Mesendoderm (in vitro differentiated cells): ENCODE results near the gene NECTIN4. TPM values are rescaled to one million over a fixed set of nuclear protein-coding genes. Genes with fewer than 3 reads are reported as not detected.

Source experiments
- DNase-seq: peaks from one replicate; pipeline ENCODE4 v3.0.0; 2013
- H2AK5ac ChIP-seq: 2 replicates; pipeline ENCODE4 v1.6.1; 2013; ENCODE audit warnings: low read length, inconsistent platforms
- H2BK120ac ChIP-seq: 2 replicates; pipeline ENCODE4 v1.6.1; 2013; ENCODE audit warnings: low read depth, mild to moderate bottlenecking, low read length, moderate library complexity, mixed read lengths
- H2BK15ac ChIP-seq: replicated peaks from 2 replicates; pipeline ENCODE4 v1.6.1; 2013; ENCODE audit warnings: low read depth, mild to moderate bottlenecking, moderate library complexity
- H2BK5ac ChIP-seq: 2 replicates; pipeline ENCODE4 v1.6.1; 2013; ENCODE audit warnings: low read length, inconsistent platforms
- H3K18ac ChIP-seq: 2 replicates; pipeline ENCODE4 v1.6.1; 2013; ENCODE audit warnings: mild to moderate bottlenecking, low read length, mixed read lengths
- H3K23ac ChIP-seq: one replicate; pipeline ENCODE4 v1.6.1; 2013; ENCODE audit warnings: low read length
- H3K27ac ChIP-seq: 2 replicates; pipeline ENCODE4 v1.5.1; 2013; ENCODE audit warnings: low read depth, mild to moderate bottlenecking, inconsistent platforms, low read length, moderate library complexity
- H3K27me3 ChIP-seq: 2 replicates; pipeline ENCODE4 v1.6.1; 2013; ENCODE audit warnings: low read length, control low read depth, mild to moderate bottlenecking, inconsistent platforms; ENCODE audit not compliant: insufficient read depth, poor library complexity
- H3K36me3 ChIP-seq: 2 replicates; pipeline ENCODE4 v1.6.1; 2013; ENCODE audit warnings: low read length, inconsistent platforms; ENCODE audit not compliant: control insufficient read depth, insufficient read depth
- H3K4ac ChIP-seq: one replicate; pipeline ENCODE4 v1.6.1; 2013; ENCODE audit warnings: low read depth, mild to moderate bottlenecking, low read length, moderate library complexity
- H3K4me1 ChIP-seq: 2 replicates; pipeline ENCODE4 v1.6.1; 2013; ENCODE audit warnings: low read depth, low read length, inconsistent platforms; ENCODE audit not compliant: control insufficient read depth
- H3K4me2 ChIP-seq: 2 replicates; pipeline ENCODE4 v1.6.1; 2013; ENCODE audit warnings: low read length
- H3K4me3 ChIP-seq: 2 replicates; pipeline ENCODE4 v1.5.1; 2013; ENCODE audit warnings: mild to moderate bottlenecking, low read length
- H3K56ac ChIP-seq: one replicate; pipeline ENCODE4 v1.6.1; 2013; ENCODE audit warnings: low read length
- H3K79me1 ChIP-seq: 2 replicates; pipeline ENCODE4 v1.6.1; 2013; ENCODE audit warnings: low read length, inconsistent platforms
- H3K79me2 ChIP-seq: 2 replicates; pipeline ENCODE4 v1.6.1; 2013; ENCODE audit warnings: mild to moderate bottlenecking, low read length; ENCODE audit not compliant: control insufficient read depth, insufficient read depth
- H3K9ac ChIP-seq: 2 replicates; pipeline ENCODE4 v1.6.1; 2013; ENCODE audit warnings: low read length, inconsistent platforms
- H4K5ac ChIP-seq: one replicate; pipeline ENCODE4 v1.6.1; 2013; ENCODE audit warnings: low read length
- H4K8ac ChIP-seq: one replicate; pipeline ENCODE4 v1.6.1; 2013; ENCODE audit warnings: low read depth, mild to moderate bottlenecking, control low read depth, low read length, moderate library complexity
- WGBS: extraction: QIAGEN DNeasy Blood & Tissue Kit; methylation state at CpG from one replicate; pipeline ENCODE4 v1.1.7; 2013; ENCODE audit warnings: low lambda C conversion rate, missing lambda C conversion rate; ENCODE audit not compliant: insufficient coverage; ENCODE audit errors: extremely low coverage; 5-methylcytosine and 5-hydroxymethylcytosine counted together
- small RNA-seq: library from polyadenylated mRNA; stranded (forward); fragments of <200 nt; extraction: miRNeasy Mini kit (QIAGEN cat#:217004); gene quantifications from one replicate; pipeline ENCODE3, GENCODE V24; 2013; ENCODE audit not compliant: insufficient read depth

NECTIN4 gene

GRCh38 chr1:161021165-161021969 lies 68.0 kb downstream of the NECTIN4 start:
- Histone ChIP-seq H4K8ac (no peak overlapping the region), H3K36me3 (no peaks in the 10 kb centered on the region), H3K4me2 (peak overlapping the region; percentile 85), H3K79me2 (peaks cover 39% of the 10 kb centered on the region), H2BK15ac (no peak overlapping the region), H4K5ac (no peak overlapping the region), H3K27me3 (no peaks in the 10 kb centered on the region), H2AK5ac (no peak overlapping the region), H2BK5ac (no peak overlapping the region), H3K27ac (peak overlapping the region; percentile 41), H3K56ac (peak overlapping the region; percentile 97), H3K4ac (peak overlapping the region; percentile 5), H3K4me1 (peaks cover 11% of the 10 kb centered on the region), H3K18ac (no peak overlapping the region), H2BK120ac (no peak overlapping the region), H3K23ac (no peak overlapping the region), H3K4me3 (peak overlapping the region; percentile 73), H3K79me1 (peaks cover 5% of the 10 kb centered on the region), H3K9ac (peak overlapping the region; percentile 88)
- DNase-seq, result peak; percentile 100
- WGBS, result no CpG with 5 or more reads among the region's 34 CpGs

Small RNA genes within 50 kb of the gene (small RNA-seq; reads per million reads assigned to genes)
- not detected for gene AL591806.2
